Activated T-helper 1 cell treated with Interleukin-2 at 50 U/mL for 16 hours (primary cell): ENCODE results near the gene TMEM109.

ENCODE experiments used
- DNase-seq: peaks from one replicate; pipeline ENCODE4 v3.0.0-alpha.2; 2020; ENCODE audit warnings: low read depth

The TMEM109 gene

DNA sequence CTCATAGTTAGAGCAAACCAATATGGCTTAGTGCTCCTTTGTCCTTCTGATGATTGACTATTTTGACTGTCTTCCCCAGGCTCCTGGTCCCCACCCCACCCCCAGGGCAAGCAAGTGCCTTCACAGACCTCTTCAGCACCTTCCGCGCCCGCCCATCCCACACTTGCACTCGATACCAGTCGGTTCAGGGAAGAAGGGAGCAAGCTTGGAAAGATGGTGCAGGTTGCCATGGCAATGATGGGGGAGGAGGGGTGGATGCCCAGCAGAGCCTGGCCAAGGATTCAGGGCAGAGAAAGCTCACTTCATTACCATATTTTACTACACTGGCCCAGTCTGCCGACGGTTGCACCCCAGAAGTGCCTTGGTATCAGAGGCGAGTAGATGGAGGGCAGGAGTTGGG lies 12.5 kb downstream of the TMEM109 start:
- no peak for DNase-seq

DNA sequence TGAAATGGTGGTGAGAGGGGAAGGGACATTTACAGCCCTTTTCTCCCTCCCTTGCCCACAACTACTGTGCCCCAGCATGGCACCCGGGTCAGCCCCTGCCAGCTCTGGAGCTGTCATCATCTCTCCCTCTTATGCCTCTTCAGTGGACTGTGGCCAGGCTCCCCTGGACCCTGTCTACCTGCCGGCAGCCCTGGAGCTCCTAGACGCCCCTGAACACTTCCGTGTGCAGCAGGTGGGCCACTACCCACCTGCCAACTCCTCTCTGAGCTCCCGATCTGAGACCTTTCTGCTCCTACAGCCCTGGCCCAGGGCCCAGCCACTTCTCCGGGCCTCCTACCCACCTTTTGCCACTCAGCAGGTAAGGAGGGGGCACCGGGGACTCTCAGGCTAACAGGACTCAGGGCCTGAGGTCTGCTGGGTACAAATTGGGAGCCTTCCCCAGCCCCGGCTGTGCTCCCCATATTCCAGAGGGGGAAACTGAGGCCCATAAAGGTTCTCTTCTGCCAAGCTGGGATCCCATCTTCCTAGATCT lies 13.2 kb downstream of the TMEM109 start:
- DNase-seq: no peak

GRCh38 chr11:60927600-60927999 lies 13.6 kb downstream of the TMEM109 start:
- no peak for DNase-seq

DNA sequence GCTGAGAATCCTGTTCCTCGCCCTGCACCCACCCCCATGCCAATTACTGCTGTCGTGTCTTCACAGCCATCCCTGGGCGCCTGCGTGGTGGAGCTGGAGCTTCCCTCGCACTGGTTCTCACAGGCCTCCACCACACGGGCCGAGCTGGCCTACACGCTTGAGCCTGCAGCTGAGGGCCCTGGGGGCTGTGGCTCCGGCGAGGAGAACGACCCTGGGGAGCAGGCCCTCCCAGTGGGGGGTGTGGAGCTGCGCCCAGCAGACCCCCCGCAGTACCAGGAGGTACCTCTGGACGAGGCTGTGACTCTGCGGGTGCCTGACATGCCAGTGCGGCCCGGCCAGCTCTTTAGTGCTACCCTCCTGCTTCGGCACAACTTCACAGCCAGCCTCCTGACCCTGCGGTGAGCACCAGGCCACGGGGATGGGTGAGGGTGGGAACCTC lies 14.6 kb downstream of the TMEM109 start:
- DNase-seq: no peak

- no peak for DNase-seq
Measured at GRCh38 chr11:60929764-60930163, 15.8 kb downstream of the TMEM109 start.

- no peak for DNase-seq
Measured at GRCh38 chr11:60930394-60930793, 16.4 kb downstream of the TMEM109 start.

DNA sequence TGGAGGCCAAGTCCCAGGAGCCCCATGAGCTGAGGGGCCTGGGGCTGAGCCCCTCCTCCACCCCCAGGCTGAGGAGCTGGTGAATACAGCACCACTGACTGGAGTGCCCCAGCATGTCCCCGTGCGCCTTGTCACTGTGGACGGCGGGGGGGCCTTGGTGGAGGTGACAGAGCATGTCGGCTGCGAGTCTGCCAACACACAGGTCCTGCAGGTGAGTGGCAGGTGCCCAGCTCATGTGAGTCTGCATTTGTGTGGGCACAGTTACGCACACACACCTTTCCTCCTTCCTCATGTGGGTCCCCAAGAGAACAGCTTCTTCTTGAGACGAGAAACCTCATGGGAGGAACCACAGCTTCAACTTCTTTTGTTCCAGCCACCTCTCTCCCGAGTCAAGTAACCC lies 18.0 kb downstream of the TMEM109 start:
- no peak for DNase-seq

DNA sequence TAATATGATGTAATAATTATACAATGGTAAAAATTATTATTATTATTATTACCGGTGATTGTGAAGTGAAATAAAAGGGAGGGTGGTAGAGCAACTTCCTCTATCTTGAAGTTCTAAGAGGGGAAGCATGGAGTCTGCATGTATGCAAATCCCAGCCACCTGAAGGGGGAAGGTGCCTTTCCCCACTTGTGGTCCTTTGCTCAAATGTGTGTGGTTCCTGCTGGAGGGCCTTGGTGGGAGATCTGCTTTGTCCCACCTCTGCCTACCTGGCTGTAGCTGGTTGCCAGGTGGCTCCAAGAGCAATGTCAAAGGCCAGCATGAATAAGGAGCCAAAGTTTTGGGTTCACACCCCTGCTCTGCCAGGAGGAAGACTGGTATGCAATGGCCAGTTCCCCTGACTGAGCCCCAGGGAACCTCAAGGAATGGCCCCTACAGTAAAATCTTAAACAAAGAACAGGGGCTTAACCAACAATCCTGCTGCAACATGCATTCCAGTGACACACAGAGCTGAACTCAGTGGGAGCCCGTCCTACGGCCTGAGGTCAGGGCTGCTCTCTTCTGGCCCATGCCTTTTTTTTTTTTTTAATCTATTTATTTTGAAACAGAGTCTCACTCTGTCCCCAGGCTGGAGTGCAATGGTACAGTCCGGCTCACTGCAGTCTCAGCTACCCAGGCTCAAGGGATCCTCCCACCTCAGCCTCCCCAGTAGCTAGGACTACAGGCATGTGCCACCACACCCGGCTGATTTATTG lies 18.8 kb downstream of the TMEM109 start:
- DNase-seq: no peak

GRCh38 chr11:60933416-60934123 lies 19.6 kb downstream of the TMEM109 start:
- no peak for DNase-seq

DNA sequence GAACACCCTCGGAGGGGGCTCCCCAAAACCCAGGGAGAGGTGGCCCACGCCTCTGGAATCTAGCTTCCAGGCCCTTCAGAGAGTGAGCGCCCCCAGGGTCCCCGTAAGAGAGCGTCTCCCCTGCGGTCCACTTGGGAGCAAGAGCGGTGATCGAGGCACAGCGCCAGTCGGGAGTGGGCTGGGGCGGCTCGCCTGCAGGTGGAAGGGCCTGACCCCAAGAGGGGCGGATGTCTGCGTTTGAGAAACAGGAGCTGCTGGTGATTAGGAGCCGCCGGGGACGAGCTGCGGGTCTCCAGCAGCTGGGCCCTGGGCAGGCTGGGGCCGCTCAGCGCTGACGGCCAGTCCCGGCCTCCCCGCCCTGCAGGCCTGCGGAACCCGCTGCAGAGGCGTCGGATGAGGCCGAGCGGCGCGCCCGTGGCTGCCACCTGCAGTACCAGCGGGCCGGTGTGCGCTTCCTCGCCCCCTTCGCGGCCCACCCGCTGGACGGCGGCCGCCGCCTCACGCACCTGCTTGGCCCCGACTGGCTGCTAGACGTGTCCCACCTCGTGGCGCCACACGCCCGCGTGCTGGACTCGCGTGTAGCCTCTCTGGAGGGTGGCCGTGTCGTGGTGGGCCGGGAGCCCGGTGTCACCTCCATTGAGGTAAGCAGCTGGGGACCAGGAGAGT lies 20.3 kb downstream of the TMEM109 start:
- DNase-seq: no peak

DNA sequence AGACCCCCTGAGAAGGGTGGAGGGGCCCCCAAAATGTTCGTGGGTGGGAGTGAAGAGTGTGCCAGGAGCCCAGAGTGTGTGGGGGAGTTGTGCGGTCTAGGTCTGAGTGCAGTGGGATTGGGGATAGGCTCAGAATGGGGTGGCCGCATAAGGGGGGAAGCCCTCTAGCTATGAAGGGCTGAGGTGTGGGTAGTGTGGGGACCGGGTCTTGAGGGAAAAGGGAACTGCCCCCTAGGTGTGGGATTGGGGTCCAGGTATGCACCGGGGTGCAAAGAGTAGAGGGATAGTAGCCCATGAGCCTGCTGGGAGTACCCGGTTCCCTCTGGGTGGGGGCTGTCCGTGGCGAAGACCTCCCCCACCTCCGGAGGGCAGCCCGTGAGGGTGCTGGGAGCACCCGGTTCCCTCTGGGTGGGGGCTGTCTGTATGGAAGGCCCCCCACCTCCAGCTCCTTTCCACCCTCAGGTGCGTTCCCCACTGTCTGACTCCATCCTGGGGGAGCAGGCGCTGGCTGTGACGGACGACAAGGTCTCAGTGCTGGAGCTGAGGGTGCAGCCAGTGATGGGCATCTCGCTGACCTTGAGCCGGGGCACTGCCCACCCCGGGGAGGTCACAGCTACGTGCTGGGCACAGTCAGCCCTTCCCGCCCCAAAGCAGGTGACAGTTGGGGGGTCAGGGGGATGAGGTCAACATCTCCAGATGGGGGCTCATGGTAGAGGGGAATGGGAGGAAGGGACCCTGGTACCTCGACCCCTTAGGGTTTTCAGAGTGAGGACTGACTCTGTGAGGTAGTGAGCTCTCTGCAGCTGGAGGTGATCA lies 21.0 kb downstream of the TMEM109 start:
- DNase-seq: no peak

GRCh38 chr11:60935676-60936442 lies 21.9 kb downstream of the TMEM109 start:
- no peak for DNase-seq

DNA sequence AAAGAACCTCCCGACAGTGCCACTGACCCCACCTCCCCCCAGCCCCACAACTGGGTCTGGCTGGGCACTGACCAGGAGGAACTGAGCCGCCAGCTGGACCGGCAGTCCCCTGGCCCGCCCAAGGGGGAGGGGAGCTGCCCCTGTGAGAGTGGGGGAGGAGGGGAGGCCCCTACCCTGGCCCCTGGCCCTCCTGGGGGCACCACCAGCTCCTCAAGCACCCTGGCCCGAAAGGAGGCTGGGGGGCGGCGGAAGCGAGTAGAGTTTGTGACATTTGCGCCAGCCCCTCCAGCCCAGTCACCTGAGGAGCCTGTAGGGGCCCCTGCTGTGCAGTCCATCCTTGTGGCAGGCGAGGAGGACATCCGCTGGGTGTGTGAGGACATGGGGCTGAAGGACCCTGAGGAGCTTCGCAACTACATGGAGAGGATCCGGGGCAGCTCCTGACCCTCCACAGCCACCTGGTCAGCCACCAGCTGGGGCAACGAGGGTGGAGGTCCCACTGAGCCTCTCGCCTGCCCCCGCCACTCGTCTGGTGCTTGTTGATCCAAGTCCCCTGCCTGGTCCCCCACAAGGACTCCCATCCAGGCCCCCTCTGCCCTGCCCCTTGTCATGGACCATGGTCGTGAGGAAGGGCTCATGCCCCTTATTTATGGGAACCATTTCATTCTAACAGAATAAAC lies 22.6 kb downstream of the TMEM109 start:
- no peak for DNase-seq

- no peak for DNase-seq
Measured at GRCh38 chr11:60937144-60937527, 23.2 kb downstream of the TMEM109 start.

DNA sequence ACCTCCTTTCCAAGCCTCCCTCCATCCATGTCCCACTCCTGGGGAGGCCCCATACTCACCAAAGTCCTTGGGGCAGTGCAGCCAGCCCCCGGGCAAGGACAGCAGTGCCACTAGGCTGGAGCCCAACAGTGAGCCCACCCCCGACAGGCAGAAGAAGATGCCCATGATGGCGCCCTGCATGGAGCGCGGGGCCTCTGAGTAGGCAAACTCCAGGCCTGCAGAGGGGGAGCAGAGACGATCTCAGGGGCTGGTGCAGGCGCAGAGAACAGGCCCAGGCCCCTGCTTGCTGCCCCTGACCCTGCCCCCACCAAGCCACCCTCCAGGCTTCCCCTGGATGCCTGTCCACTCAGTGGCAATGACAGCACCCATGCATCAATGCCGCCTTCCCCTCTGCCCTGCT lies 23.9 kb downstream of the TMEM109 start:
- no peak for DNase-seq

- no peak for DNase-seq
Measured at GRCh38 chr11:60938500-60938899, 24.5 kb downstream of the TMEM109 start.

DNA sequence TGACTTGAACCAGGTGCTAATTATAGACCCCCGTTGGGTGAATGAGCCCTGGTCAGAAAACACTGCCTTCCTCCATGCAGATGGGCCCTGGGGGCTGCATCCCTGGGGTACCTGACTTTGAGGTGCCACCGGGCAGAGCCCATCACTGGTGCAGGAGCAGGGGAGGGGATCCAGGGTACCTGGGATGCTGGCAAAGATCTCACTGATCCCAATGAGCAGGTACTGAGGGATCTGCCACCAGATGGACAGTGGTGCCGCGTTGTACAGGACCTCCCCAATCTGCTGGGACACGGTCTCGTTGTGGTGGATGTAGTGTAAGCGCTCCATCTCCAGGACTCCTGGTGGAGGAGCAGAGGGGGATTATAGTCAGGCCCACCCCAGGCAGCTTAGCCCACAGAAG lies 25.3 kb downstream of the TMEM109 start:
- DNase-seq: no peak

DNA sequence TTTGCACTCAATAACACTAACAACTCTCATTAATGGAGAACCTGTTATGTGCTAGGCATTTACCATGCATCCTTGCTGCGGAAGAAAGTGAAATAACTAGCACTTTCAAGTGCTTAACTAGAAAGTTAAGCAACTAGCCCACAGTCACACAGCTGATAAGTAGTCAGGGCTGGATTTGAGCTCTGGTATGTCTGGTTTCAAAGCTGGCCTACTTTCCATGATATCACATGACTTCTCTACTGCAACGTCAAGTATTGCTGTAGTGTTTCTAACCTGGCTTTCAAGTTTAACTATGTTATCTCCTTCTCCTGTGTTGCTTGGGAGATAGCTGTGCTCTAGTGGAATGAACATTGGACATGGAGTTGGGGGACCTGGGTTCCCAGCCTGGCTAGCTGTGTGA lies 25.9 kb downstream of the TMEM109 start:
- DNase-seq: no peak

DNA sequence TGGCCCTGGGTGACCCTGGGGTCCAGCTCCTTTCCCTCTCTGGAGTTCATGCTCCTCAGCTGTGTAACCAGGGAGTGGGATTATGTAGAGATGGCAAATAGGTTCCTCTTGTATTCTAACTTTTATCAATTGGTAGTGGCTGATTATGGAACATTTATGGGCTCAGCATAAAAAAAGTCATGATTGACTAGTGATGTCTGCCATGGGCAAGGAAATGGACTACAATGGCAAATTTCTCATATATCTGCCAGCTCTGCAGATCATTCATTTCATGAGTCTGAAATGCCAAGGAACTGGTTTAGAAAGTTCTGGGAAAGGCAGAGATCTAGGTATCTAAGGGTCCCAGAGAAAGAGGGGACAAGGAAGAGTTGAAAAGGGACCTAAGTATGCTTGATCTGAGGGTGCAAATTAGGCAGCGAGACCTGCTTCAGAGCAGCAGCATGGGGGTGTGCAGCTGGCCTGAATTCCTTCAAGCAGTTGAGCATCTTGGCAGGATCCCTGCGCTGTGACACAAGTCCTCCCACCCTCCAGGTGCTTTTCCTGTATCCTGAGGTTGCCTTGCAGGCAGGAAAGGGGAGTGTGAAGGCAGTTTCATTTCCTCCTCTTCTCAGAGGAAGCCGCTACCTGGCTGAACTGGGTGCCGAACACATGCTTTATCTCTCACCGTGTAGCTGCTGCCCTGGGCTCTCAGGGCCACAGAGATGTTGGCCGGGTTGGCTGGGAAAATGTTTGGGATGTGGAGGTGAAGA lies 27.6 kb downstream of the TMEM109 start:
- no peak for DNase-seq

DNA sequence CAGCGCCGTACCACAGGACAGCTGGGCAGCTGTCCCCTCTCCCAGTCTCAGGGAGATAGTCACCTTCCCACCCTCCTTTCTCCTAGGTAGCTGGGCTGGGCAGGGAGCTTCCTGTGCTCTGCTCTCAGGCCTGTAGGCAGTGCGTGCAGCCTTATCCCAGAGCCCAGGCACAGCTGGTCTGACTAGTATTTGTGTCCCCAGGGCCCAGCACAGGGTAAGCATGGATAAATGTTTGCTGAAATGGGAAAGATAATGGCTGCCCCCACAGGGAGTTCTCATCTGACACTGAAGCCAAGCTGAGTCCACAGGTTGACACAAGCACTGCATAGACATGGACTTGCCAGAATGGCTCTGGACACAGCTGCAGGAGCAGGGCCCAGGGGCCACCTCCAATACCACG lies 28.3 kb downstream of the TMEM109 start:
- DNase-seq: no peak
